Fibroblast of skin of back (primary cell): Measurements from ENCODE around the gene CSTF1. TPM values are rescaled to one million over a fixed set of nuclear protein-coding genes. Genes with fewer than 3 reads are reported as not detected.

ENCODE experiments used
- DNase-seq: peaks from one replicate; pipeline ENCODE4 v3.0.0-alpha.2; 2013
- polyA plus RNA-seq, 2 experiments: library from polyadenylated mRNA; unstranded; fragments of 120-200 nt; gene quantifications; one replicate each; pipeline ENCODE4 v1.2.1, GENCODE V29; 2013; ENCODE audit not compliant: insufficient read length in 2 of 2

Gene CSTF1
- 27.8 TPM for polyA plus RNA-seq (2013, experiment 1 of 2; ENCODE audit: insufficient read length)
- polyA plus RNA-seq (2013, experiment 2 of 2; ENCODE audit: insufficient read length): 17.8 TPM

DNA sequence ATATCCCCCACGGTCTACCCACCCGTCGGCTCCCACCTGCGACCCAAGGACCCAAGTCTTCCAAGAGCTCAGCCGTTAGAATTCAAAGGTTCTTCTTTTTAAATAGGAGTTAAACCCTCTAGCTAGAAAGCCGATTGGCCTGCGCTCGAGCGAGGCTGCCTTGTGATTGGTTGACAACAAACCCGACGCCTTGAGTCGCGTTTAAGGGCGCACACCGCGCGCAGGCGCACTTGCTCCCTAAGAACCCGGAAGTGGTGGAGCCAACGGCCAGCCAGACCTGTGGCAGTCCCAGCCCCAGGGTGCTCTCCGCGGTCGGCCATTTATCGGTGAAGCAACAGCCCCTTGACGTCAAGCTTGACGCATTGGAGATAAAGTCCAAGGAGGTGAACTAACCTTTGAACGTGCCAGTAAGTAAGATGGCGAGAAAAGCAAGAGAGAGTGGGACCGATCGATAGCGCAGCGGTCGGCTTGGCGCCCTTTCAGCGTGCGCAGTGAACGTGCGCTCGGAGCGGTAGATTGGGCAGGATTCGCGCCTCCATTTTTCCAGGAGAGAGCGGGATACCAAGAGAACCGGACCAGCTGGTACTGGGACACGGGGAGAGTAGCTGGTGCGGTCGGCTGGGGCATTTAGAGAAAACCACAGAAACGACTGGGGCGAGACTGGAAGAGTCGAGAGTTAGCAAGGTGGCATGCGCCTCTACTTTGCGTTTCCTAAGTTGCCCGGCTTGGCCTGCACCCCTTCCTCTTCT, at the start of gene CSTF1, which contains the start of gene AURKA:
Gene CSTF1 (plus strand): TSS at position 514 of the 749 bp plus-strand sequence. CDS start 2,908 bp downstream, outside the sequence.
Gene AURKA (minus strand): TSS at position 84 of the 749 bp plus-strand sequence. CDS start 4,018 bp downstream, outside the sequence.
- peak; percentile 99 for DNase-seq

DNA sequence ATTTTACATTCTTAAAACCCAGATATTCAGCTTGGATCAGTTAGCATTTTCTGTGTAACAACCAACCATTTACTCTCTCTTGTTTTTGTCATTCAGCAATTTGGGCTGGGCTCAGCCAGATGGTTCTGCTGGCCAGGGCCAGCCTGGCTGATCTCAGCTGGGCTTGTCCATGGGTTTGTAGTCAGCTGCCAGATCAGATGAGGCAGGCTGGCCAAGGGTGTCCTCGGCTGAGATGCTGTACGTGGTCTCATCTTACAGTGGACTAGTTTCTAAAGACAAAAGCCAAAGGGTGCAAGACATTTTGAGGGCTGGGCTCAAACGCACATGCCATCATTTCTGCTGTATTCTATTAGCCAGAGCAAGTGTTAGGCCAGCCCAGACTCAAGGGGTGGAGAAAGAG, 49.7 kb upstream of the CSTF1 start:
- DNase-seq: no peak

DNA sequence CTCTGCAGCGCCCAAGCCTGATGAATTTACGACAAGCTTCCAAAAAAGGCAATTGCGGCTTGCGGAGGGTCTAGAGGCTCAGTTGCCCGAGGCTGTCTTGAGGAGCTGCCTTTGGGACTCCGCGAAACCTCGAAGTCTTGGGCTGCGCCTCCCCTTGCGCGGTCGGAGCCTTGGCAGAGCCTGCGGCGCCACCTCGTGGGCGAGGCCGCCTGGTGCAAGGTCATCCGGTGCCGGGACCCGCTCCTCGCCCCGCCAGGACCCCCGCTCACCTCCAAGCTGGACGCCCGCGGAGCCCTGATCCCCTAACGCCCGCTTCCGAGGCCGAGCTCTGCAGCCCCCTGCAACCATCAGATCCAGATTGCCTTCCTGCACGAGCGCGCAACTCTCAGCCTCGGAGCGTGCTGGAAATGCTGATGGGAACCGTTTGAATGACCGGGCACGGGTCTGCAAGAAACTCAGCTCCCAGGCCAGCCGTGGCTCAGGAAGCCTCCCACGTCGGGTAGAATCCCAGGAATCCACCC, 48.5 kb upstream of the CSTF1 start:
- DNase-seq: peak; percentile 36

DNA sequence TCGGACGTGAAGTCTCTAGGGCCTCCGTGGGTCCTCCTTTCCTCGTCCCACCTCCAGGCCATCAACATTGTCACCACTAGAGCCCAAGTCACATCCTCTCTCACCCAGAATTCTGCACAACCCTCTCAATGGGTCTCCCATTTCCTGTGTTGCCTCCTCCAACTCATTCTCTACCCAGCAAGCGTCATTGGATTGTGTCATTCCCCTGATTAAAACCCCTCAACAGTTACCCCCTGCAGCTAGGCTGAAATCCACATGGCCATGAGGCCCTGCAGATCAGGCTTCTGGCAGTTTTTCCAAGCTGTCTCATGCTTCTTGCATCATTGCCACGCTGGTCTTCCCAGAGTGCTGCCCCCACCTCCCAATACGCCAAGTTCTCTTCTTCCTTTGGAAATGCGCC, 46.5 kb upstream of the CSTF1 start:
- DNase-seq: no peak

DNA sequence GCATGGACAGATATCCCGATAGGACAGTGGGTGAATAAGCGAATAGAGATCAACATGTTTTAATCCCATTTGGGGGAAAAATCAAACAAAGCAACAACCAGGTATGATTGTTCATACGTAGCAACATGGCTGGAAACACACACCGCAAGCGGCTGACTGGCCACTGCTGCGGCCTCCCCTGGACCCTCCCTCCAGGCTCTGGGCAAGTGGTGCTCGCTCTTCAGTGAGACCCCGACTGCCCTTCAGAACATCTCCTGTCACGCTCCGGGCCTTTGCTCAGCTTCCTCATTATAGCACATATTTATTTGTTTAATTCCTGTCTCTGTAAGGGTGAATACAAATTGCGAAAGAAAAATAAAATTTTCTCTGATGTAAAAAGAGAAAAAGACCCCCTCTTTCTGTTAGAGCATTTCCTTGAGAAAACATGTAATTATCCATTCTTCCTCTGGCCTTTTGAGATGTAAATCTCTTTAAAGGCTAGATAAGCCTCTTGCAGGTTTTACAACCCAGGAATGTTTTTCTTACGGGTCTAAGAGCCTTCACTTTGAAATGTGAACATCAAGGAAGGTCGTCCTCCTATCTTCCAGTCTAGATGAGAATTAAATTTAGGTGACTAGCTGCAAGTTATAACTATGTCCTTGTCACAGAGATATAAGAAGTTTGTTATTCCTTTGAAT, 44.7 kb upstream of the CSTF1 start:
- no peak for DNase-seq

DNA sequence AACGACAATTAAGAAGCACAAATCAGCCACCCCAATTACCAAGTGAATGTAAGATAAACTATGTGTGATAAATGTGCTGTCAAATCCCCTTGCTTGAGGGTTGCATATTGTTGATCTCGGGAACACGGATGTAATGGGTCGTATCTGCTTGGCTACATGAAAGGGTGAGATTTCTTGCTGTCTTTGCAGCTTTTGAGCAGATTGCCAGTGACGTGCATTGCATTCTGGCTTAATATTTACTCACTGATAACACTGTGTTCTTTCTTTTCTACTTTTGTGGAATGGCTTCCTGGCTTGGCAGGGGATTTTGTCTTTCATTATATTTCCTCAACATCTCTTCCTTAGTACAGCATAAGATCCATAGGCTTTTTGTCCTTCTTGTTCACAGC, 44.1 kb upstream of the CSTF1 start:
- DNase-seq: no peak

DNA sequence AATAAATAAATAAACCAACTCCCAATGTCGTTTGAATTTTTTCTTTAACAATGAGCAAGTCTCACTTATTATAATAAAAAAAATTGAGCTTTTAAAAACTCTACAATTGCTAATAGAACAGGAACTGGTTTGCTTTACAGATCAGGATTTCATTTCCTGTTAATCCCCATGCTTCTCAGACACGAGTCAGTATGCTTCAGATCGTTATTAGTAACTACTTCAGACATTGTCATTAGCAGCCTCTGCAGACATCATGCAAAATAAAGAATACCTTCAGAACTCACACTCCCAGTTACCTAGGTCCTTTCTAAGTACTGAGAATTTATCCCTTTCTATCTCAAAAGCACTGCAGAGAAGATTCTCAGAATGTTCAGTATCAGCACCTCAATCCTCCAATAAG, 43.7 kb upstream of the CSTF1 start:
- no peak for DNase-seq

DNA sequence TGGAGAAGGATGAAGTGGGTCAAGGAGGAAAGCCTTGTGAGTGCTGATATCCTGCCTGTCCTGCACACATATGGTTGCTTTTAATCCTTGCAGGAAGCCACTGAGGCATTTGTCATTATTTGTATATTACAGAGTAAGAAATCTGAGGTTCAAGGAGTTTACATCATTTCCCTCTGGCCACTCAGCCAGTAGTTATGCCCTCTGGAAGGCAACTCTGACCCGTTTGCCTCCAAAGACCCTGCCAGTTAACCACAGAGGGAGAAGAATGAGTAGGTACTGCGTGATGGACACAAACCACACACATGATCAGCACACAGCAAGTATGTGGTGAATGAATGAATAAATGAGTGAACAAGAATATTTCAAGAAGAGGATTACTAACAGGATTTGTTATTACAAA, 41.6 kb upstream of the CSTF1 start:
- DNase-seq: peak; percentile 25

DNA sequence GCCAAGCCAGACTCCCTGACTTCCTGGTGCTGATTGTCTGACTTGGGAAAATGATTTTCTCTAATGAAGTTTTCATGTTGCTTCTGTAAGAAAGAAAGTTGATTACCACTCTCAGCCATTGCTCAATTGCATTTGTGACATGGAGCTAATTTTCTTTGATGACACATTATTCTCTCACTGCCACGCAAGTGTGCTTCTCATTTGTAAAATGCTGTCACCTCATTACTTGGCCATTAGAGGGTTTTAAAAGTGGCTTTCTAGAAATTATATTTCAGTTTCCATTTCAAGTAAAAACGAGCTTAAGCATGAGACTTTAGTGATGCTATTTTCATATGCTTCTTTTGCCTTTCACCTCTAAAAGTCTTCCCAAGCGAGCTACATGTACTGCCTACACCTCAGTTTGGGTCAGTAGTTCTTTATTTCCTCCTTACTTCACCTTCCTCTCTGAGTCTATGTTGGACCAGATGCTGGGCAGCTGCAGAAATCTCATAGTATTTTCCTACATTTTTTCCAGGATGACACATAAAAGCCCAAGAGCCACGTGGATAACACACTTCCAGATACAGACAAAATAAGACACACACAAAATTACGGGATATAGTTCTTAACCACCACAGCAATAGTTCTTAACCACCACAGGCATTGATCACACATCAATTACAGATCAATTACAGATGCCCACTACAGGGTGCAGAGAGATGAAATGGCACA, 39.9 kb upstream of the CSTF1 start:
- DNase-seq: no peak

DNA sequence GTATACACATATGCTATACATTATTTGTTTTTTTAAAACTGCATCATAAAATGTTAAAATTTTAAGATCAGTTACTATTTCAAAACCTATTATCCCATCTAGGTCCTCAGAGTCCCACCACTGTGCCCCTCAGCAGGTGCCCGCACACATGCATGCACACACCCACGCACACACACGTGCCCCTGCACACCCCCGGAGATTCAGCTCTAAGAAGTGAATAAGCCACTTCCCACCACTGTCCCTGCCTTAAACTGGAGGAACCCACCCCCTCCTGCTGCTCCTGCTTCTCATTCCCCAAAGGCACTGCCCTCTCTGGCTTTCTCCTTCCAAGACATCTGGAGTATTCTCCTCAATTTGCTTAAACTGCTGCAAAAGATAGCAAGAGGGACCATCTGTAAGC, 39.1 kb upstream of the CSTF1 start:
- DNase-seq: no peak

DNA sequence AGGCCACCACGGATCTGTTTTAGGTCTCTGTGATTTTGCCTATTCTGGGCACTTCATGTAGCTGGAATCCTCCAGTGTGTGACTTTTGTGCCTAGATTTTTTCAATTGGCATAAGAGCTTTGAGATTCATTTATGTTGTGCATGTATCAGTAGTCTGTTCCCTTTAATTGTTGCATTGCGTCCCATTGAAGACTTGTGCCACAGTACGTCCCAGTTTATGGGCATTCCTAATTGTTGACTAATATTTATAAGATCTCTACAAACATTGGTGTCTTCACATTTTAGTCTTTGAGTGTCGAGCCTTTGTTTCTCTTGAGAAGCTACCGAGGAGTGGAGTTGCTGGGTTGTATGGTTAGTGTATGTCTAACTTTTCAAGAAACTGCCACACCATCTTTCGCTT, 34.4 kb upstream of the CSTF1 start:
- no peak for DNase-seq

DNA sequence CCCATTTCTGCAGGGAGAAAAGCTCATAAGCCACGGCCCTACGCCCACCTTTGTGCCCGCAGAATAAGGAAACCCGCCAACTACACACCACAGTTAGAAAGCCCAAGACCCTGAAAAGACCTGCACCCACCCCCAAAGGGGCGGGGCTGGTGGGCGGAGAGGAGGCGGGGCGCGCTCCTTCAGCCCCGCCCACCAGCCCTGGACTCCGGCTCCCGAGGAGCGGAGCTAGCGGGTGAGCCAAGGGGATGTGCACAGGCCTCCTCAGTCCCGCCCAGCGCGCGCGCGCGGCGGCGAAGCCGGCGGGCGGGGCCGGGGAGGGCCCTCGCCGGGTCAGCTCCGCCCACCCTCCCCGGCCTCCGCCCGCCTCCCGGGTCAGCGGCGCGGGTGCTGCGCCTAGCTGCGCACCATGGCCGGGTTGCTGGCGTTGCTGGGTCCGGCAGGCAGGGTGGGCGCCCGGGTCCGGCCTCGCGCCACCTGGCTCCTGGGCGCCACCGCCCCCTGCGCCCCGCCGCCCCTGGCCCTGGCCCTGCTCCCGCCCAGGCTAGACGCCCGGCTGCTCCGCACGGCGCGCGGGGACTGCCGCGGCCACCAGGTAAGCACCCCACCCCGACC, 33.7 kb upstream of the CSTF1 start, which contains the start of gene FAM210B:
Gene FAM210B (plus strand): TSS at position 375 of the 612 bp plus-strand sequence. CDS start 32 bp downstream, at position 407.
- peak; percentile 90 for DNase-seq

DNA sequence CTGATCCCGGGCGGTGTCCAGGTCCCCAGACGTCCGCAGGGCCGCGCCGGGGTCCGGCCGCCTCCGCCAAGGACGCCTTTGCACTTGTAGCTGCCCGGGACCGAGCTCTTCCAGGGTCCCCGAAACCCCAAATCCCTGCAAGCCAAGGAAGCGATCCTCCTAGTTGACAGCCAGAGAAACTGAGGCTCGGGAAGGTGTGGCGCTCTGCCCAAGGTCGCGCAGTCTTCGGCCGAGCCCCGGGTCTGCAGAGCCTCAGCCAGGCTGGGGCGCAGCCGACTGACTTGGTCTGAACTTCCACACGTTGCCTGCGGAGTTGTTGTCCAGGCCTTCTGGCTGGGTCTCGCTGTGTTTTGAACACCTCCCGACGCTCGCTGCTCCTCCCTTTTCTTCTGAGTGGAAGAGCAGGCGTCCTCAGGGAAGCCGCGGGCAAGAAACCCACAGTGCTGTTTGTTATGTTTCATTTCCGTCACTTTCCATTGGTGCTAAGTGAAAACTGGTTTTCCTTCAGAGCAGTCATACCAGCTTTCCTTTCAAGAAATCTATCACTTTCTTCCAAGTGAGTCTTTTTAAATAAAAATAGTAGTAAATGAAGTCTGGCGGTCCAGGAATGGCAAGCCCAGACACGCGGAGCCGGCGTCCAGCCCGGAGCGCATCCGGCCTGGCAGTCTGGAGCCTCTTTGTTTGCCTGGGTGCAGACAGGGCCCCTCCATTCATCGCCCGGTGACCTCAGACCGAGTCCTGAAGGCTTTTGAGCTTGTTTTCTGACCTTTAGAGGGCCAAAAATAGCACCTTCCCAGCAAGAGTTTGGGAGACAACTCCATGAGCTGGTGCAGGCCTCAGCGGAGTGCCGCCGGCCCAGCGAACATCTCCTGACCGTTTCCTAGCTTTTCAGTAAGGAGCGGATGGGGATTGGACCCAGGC, 33.0 kb upstream of the CSTF1 start:
- peak; percentile 63 for DNase-seq

DNA sequence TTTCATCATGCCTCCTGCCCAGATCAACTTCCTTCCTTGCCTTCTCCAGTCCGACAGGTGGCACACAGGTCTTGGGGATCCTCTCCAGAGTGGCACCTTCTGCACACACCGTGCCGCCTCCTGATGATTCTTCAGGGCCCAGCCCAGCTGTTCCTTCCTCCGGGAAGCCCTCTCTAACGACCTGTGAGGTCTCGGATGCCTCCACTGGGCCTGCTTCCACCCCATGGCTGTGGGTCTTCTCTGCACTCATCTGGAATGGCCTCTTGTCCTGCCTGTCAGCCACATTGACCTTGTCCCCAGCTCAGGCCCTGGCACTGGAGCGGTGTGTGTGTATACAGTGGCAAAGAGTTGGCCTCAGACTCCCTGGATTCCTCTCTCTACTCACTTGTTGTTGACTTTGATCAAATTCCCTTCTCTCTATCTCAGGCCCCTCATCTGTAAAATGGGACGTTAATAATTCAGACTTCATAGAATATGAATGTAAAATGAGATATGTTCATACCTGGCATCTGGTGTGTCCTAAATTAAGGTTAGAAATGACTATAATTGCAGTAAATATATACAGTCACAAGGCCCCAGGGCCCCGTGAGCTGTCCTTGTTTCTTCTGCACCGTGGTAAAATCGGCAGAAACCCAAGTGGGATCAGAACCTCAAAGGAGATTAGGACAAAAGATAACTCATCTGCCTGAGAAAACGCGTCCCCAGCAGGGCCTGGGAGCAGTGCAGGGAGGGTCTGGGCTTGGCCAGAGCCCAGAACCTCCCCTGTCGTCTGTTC, 32.1 kb upstream of the CSTF1 start:
- no peak for DNase-seq

DNA sequence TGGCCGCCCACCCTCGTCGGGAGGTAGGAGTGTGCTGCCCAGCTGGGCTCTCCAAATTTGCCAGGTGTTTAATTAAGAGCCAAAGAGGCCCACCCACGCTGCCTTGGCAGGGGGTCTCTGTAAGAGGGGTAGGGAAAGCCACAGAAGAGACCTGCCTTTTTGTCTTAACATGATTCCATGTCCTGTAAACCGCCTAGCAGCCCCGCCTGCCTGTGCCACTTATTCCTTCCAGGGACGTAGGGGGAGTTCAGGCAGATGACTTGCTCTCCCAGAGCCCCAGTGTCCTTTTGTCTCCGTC, 31.6 kb upstream of the CSTF1 start:
- no peak for DNase-seq

DNA sequence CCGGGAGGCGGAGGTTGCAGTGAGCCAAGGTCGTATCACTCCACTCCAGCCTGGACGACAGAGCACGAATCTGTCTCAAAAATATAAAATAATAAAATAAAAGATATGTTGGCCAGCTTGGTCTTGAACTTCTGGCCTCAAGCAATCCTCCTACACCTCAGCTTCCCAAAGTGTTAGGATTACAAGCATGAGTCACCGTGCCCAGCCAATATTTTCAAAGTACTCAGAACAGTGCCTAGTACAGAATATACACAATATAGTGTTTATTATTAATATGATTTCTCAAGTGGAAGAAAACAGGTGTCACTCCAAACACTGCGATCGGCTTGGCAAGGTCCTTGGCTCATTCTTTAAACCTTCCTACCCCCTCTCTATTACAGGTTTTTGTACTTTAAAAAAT, 30.5 kb upstream of the CSTF1 start:
- no peak for DNase-seq

DNA sequence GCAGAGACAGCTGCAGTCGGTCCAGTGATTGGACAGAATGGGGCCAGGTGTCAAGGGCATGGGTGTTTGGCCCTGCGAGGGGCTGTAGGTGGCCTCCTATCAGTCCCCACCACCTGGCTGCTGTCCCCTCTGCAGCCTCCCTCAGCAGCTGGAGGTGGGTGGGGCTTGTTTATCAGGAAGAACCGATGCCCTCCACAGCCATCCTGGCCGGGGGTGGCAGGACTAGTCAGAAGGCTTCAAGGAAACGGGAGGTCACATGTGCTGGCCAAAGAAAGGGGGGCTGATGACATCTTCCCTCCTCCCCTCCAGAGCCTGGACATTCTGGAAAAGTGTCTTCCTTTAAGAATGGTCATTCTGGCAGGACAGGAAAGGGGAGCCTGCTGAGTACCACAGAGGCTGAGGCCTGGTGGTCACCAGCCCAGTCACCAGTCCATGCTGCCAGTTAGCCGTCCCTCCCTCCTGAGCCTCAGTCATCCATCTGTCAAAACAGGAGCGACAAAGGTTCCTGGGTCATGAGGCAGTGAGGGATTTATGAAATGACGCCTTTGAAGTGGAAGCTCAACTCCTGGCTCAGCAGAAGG, 29.5 kb upstream of the CSTF1 start:
- DNase-seq: no peak

DNA sequence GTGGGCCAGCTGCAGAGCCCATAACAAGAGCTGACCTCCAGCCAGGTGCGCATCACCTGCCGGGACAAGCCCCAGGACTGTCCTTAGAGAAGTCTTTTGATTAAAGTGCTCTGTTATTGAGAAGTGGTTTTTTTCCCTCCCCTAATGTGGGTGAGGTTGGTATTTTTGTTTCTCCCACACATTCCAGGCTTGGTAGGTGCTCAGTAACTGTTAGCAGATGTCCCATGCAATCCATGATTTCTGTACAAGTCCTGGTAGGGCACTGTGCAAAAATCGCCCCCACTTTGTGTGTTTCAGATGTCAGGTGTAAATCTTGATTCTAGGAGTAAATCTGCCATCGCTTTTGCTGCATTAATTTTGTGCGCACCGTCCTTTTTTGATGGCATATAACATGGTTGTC, 29.0 kb upstream of the CSTF1 start:
- DNase-seq: no peak

DNA sequence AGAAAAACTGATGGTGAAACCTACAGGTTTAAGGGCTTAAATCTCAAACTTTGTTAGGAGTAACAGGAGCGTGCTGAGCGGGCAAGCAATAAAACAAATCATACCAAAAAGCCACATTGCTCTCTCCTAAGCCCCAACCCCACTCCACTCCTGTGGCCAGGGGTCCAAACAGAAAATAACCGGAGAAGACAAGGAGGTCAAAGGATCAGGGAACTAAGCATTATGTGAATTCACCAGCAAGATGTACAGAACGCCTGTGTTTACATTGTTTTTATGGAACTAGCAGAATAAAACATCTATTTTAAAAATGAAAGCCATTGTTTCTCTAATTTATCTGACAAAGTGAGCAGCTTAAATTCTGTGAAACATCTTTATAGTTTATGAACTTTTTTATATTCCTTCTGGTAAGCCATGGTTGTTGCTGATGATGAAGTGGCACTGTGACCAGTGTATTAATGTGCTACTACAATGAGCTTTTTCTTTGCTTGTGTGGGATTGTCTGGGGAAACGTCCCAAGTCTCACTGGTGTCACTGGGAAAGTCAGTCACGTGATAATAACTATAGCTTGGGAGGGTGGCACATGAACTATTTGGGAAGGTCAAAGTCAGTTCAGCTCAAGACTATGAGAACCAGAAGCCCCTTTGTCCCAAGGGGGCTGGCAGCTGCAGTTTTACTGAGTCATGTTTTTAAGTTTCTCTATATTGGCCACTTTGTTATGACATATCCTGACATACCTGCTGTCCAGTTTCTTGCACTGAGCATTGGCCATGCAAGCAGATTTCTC, 23.9 kb upstream of the CSTF1 start:
- no peak for DNase-seq

DNA sequence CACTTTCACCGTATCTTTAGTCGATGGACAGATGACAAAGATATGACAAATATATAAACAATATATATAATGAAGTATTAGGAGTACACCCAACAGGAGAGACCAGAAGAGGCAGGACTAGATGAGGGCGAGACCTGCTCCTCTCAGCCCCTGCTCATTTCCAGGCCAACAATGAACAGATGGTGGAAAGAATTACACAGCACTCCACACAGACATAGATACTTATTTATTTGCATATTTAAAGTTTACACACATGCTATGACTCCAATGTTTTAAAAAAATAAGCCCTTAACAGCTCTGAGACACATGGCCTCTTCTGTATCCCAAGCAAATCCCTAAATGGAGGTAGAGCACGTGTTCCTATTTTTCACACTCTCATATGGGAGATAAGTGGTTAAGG, 23.3 kb upstream of the CSTF1 start:
- DNase-seq: no peak
